Measurements from ENCODE around the gene VASP.

The VASP gene

DNA sequence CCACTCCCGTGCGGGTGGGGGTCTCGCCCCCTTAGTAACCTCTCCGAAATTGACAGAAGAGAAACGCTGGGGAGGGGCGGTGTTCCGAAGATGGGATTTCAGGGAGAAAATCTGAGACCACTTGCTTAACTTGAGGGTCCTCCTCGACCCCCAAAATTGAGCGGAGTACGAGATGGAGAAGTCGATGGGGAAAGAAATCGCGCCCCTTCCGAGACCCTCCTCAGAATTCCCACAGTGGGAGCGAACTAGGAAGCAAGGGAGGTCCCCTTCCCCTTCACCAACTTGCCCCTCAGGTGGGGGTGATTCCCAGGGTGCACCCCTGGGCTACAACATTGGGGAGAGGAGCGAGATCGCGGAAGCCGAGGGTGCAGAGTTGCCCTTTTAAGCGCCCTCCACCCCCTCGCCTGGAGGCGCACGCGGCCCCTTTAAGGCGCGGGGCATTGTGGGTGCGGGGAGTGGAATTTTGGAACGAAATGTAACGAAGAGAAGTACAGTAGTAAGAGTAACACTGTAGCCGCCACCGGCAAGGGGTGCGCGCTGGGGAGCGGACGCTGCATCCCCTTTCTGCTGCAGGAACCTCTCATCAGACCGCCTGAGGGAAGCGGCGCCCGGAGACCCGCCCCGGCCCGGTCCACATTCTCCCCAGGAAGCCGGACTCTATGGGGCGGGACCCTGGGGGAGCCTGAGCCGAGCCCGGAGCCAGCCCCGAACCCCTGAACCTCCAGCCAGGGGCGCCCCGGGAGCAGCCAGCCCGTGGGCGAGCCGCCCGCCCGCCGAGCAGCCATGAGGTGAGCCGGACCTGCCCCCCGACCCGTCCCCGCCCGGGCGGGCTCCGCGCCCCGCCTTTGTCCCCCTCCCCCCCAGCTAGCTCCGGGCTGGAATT lies at the start of gene VASP:
Gene VASP, plus strand, starts transcription at position 491 of the 883 bp plus-strand sequence. Its CDS starts 293 bp downstream, at position 784.
- DNase-seq: peak; percentile 63 to 69

DNA sequence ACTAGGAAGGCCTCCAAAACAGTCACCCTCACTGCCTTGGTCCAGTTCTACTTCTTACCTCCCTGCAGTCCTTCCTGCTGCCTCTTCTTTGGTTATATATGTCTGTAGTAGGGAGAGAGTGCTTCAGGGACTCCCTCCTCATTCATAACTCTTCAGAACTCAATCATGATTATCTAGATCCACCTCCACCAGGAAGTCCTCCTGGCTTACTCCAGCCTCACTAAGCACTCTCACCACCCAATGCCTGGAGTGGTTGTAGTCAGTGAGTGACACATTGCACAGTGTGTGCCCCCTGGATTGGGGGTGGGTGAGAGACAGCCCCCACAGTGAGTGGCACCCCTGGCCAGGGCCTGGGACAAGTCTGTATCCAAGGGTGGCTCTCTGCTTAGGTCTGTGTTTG lies 49.5 kb upstream of the VASP start:
- no peak for DNase-seq

DNA sequence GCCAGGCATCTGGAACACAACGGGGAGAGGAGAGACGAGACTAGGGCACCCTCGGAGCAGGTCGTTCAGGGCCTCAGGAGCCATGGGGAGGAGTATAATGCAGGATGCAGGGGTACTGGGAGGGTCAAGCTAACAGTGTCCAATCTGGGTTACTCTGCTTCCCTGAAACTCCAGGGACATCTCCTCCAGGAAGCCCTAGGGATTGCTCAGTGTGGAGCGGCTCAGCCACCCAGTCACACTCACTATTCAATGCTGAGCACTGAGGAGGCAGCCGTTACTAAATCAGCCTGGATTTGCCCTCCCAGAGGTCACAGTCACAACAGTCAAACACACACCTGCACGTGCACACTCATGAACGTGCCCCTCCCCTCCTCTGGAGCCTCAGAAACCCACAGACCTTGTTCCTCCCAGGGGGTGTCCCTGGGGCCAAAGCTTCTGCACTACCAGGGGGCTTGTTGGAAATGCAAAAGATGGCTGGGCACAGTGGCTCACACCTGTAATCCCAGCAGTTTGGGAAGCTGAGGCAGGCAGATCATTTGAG lies 46.4 kb upstream of the VASP start:
- DNase-seq: no peak

DNA sequence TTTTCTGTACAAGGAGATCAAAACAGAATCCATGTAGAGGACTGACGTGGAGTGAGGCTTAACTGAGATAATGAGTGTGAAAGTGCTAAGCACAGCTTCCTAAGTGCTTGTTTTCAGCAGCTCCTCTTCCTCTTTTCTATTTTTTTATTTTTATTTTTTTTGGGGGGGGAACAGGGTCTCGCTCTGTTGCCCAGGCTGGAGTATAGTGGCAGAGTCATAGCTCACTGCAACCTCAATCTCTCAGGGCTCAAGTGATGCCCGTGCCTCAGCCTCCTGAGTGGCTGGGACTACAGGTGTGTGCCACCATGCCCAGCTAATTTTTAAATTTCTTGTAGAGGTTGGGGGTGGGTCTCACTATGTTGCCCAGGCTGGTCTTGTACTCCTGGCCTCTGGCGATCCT lies 45.1 kb upstream of the VASP start:
- DNase-seq: no peak

DNA sequence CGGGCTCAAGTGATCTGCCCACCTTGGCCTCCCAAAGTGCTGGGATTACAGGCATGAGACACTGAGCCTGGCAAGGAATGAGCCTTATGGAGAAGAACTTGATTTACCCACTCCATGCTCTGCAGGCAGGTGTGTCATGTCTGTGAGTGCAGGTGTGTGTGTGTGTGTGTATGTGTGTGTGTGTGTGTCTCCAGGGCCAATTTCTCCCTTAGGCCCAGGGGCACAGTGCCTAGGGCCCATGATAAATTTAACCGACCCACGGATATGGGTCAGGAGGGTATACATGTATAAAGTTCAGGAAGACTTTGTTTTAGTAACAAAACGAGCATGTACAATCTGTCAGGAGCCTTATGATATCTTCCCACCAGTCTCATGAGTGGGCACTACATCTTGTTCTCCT lies 44.0 kb upstream of the VASP start:
- no peak for DNase-seq

DNA sequence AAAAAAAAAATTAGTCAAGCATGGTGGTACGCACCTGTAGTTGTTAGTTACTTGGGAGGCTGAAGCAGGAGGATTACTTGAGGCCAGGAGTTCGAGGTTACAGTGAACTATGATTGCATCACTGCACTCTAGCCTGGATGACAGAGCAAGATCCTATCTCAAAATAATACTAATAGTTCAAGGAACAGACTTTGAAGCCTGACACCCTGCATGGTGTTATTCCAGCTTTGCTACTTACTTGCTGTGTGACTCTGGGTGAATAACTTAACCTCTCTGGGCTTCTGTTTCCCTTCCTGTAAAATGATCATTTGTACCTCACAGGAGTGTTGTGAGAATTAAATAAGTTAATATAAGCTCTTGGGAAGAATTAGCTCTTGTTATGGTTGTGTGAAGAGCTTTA lies 43.0 kb upstream of the VASP start:
- DNase-seq: no peak

DNA sequence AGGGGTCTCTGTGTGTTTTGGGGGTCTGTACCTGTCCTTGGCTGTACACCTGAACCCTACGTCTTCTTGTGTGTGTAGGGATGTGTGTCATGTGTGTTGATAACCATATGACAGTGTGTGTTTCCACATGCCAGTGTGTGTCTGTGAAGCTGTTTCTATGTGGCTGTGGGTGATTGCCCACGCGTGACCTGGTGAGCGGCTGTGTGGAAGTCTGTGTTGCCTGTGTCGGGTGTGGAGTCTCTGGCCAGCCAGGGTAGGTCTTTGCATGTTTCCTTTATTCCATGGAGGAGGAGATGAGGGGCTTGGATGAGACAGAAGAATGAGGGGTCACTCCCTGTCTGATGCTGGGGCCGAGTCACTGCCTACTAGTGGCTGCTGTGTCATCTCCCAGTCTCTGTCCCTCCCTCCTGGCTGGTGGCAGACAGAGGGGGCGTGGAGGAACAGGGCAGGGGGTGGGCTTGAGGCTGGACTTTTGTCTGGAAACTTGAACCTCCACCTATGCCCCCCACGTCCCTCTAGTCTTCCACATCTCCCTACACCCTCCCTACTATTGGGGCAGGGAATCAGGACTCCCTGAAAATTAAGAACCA lies 42.3 kb upstream of the VASP start:
- DNase-seq: no peak

DNA sequence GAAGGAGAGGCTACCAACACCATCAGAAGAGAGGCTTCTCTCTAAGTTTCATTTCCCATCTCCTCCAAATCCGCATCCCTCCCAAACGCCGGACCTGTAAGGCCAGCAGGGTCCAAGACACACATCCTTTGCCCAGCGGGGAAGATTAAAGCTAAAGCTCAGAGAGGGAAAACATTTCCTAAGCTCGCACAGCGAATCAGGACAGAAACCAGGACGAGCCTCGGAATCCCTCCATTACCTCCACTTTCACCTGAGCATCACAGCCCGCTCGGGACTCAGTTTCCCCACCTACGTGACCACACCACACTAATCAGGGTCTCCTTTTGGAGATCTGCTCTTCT lies 40.2 kb upstream of the VASP start:
- no peak for DNase-seq

DNA sequence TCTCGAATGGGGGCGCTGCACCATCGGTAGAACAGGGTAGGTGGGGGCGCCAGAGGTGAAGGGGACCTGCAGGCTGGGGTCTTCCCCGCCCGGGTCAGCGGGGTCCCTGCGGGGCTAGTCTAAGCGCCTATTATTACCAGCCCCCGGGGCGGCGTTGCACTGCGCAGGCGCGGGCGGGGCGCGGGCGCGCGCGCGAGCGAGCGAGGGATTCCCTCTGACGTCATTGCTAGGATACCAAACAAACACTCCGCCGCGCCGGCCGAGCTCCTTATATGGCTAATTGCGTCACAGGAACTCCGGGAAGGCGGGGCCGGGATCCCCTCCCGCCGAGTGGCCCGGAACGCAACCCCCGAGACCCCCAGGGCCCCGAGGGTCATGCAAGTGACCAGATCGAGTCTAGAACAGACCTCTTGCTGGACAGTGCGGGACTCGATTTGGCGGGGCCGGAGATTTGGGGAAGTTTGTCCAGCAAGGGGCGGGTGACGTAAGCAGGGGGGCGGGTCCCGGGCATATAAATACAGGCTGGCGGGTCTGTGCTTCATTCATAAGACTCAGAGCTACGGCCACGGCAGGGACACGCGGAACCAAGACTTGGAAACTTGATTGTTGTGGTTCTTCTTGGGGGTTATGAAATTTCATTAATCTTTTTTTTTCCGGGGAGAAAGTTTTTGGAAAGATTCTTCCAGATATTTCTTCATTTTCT lies 39.7 kb upstream of the VASP start, which contains the start of gene FOSB:
Gene FOSB, plus strand, starts transcription at position 541 of the 703 bp plus-strand sequence. CDS start 591 bp downstream, outside the sequence.
- DNase-seq: peak; percentile 73 to 87

DNA sequence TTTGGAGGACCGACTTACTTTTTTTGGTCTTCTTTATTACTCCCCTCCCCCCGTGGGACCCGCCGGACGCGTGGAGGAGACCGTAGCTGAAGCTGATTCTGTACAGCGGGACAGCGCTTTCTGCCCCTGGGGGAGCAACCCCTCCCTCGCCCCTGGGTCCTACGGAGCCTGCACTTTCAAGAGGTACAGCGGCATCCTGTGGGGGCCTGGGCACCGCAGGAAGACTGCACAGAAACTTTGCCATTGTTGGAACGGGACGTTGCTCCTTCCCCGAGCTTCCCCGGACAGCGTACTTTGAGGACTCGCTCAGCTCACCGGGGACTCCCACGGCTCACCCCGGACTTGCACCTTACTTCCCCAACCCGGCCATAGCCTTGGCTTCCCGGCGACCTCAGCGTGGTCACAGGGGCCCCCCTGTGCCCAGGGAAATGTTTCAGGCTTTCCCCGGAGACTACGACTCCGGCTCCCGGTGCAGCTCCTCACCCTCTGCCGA lies 39.1 kb upstream of the VASP start:
- no peak for DNase-seq

DNA sequence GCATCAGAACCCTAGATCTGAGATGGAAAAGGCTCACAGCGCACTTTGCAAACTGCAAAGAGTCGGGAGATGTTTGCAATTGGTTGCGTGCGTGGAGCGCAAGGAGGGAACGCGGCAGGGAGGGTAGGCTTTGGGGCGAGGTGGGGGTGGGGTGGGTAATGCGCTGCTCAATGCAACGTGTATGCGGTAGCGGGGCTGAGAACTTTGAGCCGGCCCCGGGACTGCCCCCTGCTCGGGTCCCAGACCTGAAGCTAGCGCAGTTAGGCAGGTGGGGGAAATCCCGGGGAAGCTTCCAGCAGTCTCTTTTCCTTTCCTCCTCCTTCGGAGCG lies 38.5 kb upstream of the VASP start:
- DNase-seq: peak in 1 of 2 experiments; percentile 32

DNA sequence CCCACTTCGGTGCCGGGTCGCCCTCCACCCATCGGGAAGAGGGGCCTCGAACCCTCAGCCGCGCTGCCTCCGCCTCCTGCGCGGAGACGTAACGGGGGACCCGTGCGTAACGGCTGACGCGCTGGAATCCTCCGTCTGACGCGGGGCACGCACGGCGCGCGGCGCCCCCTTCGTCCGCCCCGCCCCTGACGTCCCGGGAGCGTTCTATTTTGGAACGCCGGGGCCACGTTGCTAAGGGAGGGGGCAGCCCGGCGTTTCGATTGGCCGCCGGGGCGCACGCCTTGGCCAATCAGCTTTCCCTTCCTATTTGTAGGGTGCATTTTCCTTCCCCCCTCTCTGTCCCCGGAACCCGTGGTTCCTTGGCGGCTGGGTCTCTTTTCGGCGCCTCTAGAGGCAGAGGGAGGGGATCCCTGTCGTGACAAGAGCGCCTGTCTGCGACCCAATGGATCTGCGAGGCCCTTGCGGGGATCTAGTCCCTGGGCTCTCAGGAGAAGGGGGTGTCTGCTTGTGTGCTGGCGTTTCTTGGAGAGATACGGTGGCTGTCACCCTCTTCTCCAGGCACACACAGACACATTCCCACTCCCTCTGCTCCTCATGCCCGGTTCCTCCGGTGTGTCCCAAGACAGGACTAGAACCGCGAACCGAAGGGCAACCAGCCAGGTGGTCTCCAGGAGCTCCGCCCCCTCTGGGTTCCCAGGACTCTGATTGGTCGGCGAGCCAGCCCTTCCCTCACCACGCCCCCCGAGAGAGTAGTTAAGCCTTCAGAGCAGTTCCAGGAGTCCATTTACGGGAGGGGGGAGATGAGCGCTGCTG lies 37.9 kb upstream of the VASP start:
- DNase-seq: peak; percentile 84 to 90

DNA sequence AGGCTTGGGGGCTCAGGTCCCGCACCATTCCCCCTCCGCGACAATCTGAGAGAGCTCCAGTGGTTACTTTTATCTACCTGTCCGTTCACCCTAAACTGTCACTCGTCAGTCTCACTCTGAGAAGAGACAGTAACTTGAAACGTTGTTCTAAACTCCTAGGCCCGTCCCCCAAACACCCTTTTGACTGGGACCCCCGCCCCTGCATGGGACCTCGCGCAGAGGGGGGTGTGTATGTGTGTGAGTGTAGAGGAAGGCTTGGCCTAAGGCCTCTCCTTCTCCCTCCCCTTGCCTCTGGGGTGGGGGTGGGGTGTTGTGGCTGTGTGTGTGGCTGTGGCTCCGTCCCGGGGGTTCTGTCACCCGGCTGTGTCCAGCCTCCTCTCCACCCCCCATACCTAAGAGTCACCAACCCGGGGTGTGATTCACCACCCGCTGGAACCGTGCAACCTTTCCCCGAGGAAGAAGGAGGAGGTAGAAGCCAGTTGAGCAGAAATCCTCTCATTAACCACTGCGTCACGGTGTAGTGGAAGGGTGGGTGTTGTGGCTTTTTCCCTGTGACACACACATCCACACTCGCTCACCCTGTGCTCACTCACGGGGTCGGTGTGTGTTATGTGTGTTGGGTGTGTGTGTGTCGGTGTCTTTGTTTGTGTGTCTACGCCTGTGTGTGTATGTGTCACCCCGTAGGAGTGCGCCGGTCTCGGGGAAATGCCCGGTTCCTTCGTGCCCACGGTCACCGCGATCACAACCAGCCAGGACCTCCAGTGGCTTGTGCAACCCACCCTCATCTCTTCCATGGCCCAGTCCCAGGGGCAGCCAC lies 37.1 kb upstream of the VASP start:
- DNase-seq: no peak

DNA sequence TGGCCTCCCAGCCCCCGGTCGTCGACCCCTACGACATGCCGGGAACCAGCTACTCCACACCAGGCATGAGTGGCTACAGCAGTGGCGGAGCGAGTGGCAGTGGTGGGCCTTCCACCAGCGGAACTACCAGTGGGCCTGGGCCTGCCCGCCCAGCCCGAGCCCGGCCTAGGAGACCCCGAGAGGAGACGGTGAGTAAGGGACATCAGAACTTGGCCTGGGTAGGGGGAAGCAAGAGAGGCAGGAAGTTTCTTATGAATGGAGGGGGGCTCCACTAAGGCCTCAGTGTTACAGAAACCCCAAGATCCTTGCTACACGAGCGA lies 36.6 kb upstream of the VASP start:
- no peak for DNase-seq

DNA sequence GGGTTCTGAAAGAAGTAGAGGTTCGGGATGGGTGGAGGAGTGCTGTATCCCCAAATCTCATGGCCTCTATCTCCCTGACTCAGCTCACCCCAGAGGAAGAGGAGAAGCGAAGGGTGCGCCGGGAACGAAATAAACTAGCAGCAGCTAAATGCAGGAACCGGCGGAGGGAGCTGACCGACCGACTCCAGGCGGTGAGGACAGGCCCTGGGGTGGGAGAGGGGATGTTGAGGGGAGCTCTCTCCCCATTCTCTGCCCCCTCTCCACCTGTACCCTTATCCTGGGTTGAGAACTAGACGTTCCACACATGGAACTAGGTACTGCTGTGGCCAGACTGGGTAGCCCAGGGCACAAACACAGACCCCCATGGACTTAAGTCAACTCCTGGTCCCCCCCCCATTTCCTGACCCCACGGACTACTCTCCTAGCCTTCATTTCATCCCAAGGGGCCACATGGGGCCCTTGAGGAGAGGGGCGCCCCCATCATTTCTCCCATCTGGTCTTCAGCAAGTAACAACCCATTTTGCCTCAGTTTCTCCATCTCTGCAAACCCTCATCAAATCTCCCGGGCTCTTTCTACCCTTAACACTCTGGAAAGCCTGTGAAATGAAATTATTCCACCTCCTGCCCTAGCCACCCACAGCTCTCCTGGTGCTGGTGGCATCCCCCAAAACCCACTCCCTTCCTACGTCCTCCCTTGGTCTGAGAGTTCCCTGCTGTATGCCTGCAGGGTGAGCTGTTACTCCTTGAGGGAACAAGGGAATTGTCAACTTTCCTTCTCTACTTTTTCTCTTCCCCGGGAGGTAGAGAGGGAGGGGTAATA lies 36.0 kb upstream of the VASP start:
- no peak for DNase-seq

DNA sequence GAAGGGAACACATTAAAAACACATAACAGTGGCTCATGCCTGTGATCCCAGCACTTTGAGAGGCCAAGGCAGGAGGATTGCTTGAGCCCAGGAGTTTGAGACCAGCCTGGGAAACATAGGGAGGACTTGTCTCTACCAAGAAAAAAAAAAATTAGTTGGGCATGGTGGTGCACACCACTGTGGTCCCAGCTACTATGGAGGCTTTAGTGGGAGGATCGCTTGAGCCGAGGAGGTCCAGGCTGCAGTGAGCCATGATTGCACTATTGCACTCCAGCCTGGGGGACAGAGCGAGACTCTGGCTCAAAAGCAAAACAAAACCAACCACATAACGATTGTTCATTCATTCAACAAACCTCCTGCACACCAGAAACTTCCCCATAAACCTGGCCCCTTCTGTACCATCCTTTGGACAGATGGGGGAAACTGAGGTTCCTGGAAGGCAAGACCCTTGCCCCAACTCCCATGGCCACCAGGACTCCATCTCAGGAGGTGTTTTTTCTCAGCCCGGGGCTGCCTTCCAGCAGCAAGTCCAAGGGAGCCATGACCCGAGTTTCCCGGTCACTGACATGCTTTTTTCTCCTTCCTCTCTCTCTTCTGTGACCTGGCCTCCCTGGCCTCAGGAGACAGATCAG lies 35.2 kb upstream of the VASP start:
- no peak for DNase-seq

DNA sequence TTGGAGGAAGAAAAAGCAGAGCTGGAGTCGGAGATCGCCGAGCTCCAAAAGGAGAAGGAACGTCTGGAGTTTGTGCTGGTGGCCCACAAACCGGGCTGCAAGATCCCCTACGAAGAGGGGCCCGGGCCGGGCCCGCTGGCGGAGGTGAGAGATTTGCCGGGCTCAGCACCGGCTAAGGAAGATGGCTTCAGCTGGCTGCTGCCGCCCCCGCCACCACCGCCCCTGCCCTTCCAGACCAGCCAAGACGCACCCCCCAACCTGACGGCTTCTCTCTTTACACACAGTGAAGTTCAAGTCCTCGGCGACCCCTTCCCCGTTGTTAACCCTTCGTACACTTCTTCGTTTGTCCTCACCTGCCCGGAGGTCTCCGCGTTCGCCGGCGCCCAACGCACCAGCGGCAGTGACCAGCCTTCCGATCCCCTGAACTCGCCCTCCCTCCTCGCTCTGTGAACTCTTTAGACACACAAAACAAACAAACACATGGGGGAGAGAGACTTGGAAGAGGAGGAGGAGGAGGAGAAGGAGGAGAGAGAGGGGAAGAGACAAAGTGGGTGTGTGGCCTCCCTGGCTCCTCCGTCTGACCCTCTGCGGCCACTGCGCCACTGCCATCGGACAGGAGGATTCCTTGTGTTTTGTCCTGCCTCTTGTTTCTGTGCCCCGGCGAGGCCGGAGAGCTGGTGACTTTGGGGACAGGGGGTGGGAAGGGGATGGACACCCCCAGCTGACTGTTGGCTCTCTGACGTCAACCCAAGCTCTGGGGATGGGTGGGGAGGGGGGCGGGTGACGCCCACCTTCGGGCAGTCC lies 34.5 kb upstream of the VASP start:
- no peak for DNase-seq

DNA sequence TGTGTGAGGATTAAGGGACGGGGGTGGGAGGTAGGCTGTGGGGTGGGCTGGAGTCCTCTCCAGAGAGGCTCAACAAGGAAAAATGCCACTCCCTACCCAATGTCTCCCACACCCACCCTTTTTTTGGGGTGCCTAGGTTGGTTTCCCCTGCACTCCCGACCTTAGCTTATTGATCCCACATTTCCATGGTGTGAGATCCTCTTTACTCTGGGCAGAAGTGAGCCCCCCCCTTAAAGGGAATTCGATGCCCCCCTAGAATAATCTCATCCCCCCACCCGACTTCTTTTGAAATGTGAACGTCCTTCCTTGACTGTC lies 34.0 kb upstream of the VASP start:
- DNase-seq: no peak

DNA sequence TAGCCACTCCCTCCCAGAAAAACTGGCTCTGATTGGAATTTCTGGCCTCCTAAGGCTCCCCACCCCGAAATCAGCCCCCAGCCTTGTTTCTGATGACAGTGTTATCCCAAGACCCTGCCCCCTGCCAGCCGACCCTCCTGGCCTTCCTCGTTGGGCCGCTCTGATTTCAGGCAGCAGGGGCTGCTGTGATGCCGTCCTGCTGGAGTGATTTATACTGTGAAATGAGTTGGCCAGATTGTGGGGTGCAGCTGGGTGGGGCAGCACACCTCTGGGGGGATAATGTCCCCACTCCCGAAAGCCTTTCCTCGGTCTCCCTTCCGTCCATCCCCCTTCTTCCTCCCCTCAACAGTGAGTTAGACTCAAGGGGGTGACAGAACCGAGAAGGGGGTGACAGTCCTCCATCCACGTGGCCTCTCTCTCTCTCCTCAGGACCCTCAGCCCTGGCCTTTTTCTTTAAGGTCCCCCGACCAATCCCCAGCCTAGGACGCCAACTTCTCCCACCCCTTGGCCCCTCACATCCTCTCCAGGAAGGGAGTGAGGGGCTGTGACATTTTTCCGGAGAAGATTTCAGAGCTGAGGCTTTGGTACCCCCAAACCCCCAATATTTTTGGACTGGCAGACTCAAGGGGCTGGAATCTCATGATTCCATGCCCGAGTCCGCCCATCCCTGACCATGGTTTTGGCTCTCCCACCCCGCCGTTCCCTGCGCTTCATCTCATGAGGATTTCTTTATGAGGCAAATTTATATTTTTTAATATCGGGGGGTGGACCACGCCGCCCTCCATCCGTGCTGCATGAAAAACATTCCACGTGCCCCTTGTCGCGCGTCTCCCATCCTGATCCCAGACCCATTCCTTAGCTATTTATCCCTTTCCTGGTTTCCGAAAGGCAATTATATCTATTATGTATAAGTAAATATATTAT lies 33.3 kb upstream of the VASP start:
- no peak for DNase-seq

Data from NCI-H524 (cell line).